GM21528 (cell line): ENCODE measurements around the gene SRPRB.
"Not testable (repeated sequence)": the region's sequence is repeated elsewhere in the genome, so short reads cannot be mapped to it uniquely, and the experiment has no call there.

Experiments used
- ATAC-seq: cut with Tn5 transposase; IDR thresholded peaks from one replicate; pipeline ENCODE4 v1.9.1; 2021; ENCODE audit warnings: mild to moderate bottlenecking, moderate library complexity; ENCODE audit not compliant: unreplicated experiment, low FRiP score

The SRPRB gene

GRCh38 chr3:133777807-133778568 is 27.6 kb upstream of the SRPRB start:
- ATAC-seq, result no peak

GRCh38 chr3:133779626-133780203 is 25.9 kb upstream of the SRPRB start:
- ATAC-seq, result no peak

- ATAC-seq, result not testable (repeated sequence)
Observed at GRCh38 chr3:133780756-133781155, 24.9 kb upstream of the SRPRB start.

GRCh38 chr3:133781570-133781969 is 24.0 kb upstream of the SRPRB start:
- no peak for ATAC-seq

GRCh38 chr3:133782454-133782853 is 23.2 kb upstream of the SRPRB start:
- no peak for ATAC-seq

GRCh38 chr3:133783762-133784161 is 21.9 kb upstream of the SRPRB start:
- ATAC-seq, result no peak

- no peak for ATAC-seq
Observed at GRCh38 chr3:133788024-133788423, 17.6 kb upstream of the SRPRB start.

GRCh38 chr3:133792171-133792763 is 13.3 kb upstream of the SRPRB start:
- ATAC-seq, result no peak

GRCh38 chr3:133797396-133798105 is 8.1 kb upstream of the SRPRB start:
- no peak for ATAC-seq

GRCh38 chr3:133799794-133800585 is 5.6 kb upstream of the SRPRB start:
- no peak for ATAC-seq

- ATAC-seq, result no peak
Observed at GRCh38 chr3:133803469-133803868, 2.1 kb upstream of the SRPRB start.

GRCh38 chr3:133804896-133805295 is 719 bp upstream of the SRPRB start:
- no peak for ATAC-seq

- no peak for ATAC-seq
Observed at GRCh38 chr3:133805384-133805701, 272 bp upstream of the SRPRB start.

GRCh38 chr3:133812872-133813271 is 7.3 kb downstream of the SRPRB start:
- no peak for ATAC-seq

- no peak for ATAC-seq
Observed at GRCh38 chr3:133815386-133815785, 9.8 kb downstream of the SRPRB start.

- no peak for ATAC-seq
Observed at GRCh38 chr3:133820129-133820528, 14.5 kb downstream of the SRPRB start.

GRCh38 chr3:133820889-133821675 is 15.5 kb downstream of the SRPRB start:
- no peak for ATAC-seq

- ATAC-seq, result no peak
Observed at GRCh38 chr3:133821767-133822638, 16.4 kb downstream of the SRPRB start.

GRCh38 chr3:133824961-133825485 is 19.4 kb downstream of the SRPRB start:
- ATAC-seq, result no peak
